Activated CD8-positive, alpha-beta memory T cell treated with anti-CD3 and anti-CD28 coated beads for 1 hour (primary cell): Measurements from ENCODE around the gene CDC5L.

Source experiments
- DNase-seq, 2 donors: peaks; one replicate each; pipeline ENCODE4 v3.0.0-alpha.2; 2020; ENCODE audit warnings: low read depth in 1 of 2; ENCODE audit errors: extremely low read depth in 1 of 2

Gene CDC5L

DNA sequence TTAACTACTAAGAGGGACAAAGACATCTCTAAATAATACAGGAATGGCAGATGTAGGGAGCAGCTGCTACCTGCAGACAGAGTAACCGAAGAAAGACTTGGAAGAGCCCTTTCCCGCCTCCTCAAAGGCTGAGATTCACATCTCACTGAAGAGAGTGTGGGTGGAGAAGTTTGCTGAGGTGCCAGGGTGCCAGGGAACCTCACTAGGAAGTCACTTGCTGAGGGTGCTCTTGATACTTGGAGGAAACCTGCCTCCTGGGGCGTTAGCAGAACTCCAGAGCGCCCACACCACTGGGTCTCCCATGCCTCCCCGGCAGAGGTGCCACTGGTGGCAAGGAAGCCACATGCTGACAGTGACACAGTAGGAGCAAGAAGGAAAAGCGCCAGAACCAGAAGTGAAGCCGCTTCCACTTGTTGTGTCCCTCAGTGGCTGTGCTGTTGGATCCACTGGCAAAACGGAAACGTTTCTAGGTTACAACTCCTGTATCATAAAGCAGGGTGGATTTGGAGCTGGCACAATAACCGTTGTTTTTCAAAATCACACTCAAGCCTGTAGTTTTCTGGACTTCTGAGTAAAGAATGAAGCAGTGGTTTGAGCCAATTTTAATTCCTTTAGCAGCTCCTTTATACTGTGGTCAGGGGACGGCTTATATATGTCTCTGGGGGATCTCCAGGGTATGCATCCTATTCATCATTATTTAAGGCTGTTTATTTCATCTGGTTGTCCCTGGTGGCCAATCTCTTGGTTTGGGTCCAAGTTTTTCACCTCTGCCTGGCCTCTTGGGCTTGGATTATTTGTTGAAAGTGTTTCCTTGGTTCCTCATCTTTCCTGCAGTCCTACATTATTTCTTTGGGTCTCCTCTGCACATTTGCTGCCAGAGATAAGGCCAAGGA is 64.5 kb downstream of the CDC5L start:
- DNase-seq, result no peak

- DNase-seq, result no peak
These were observed 65.2 kb downstream of the CDC5L start for GRCh38 chr6:44452725-44453124.

DNA sequence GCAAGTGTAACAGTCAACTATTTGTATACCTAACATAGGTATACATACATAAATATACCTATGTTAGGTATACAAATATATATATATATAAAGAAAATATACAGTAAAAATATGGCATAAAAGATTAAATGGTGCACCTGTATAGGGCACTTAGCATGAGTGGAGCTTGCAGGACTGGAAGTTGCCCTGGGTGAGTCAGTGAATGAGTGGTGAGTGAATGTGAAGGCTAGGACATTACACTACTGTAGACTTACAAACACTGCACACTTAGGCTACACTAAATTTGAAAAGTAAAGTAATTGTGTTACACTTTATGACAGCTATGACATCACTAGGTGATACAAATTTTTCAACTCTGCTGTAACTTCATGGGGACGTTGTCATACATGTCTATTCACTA is 65.6 kb downstream of the CDC5L start:
- DNase-seq, result no peak

DNA sequence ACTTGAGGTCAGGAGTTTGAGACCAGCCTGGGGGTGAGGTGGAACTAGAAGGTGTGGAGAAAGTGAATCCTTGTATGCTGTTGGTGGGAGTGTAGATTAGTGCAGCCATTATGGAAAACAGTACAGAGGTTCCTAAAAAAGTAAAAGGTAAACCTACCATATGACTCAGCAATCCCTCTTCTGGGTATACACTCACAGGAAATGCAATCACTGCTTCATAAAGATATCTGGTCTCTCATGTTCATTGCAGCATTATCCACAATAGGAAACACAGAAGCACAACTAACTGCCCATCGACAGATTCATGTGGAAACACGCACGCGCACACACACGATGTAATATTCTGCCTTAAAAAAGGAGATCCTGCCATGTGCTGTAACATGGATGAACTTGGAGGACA is 66.7 kb downstream of the CDC5L start:
- DNase-seq, result no peak

- DNase-seq, result no peak
These were observed 68.8 kb downstream of the CDC5L start for GRCh38 chr6:44456070-44456965.

GRCh38 chr6:44456966-44457292 is 69.4 kb downstream of the CDC5L start:
- no peak for DNase-seq

DNA sequence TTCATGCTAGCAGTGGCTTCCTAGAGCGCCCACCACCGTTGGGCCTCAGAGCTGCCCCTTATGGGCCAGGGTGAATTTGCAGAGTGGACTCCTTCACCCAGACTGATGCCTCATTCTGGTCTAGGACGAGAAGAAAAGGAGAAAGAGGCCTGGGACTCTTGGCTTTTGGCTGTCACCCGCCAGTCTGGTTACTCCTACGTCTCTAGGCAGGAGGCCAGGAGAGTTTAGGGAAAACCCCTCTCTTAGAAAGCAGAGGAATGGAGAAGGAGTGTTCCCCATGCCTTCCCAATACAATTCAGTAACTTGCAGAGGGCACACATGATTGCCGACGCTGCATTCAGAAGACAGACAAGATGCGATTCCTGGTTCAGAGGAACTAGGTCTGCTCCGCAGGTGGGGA is 70.1 kb downstream of the CDC5L start:
- no peak for DNase-seq

GRCh38 chr6:44458551-44458950 is 71.0 kb downstream of the CDC5L start:
- DNase-seq, result no peak

DNA sequence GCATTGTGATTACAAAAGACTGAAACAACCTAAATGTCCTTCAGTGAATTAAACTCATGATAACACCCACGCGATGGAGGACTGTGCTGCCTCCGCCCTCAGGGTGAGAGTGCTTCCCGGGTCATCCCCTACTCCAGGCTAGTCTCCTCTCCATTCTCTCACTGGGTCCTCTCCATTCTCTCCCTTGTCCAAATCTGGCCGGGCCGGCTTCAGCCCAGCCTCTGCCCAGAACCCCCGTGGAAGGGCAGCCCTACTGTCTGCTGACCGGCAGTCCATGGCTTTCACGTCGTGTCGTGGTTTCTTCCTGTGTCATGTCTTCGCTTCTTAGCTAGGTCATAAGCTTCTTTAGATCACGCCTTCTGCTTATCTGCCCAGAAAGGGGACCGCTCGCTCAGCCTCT is 74.8 kb downstream of the CDC5L start:
- DNase-seq, result no peak

- DNase-seq, result no peak
These were observed 75.6 kb downstream of the CDC5L start for GRCh38 chr6:44462797-44463727.

- no peak for DNase-seq
These were observed 76.4 kb downstream of the CDC5L start for GRCh38 chr6:44463728-44464450.

DNA sequence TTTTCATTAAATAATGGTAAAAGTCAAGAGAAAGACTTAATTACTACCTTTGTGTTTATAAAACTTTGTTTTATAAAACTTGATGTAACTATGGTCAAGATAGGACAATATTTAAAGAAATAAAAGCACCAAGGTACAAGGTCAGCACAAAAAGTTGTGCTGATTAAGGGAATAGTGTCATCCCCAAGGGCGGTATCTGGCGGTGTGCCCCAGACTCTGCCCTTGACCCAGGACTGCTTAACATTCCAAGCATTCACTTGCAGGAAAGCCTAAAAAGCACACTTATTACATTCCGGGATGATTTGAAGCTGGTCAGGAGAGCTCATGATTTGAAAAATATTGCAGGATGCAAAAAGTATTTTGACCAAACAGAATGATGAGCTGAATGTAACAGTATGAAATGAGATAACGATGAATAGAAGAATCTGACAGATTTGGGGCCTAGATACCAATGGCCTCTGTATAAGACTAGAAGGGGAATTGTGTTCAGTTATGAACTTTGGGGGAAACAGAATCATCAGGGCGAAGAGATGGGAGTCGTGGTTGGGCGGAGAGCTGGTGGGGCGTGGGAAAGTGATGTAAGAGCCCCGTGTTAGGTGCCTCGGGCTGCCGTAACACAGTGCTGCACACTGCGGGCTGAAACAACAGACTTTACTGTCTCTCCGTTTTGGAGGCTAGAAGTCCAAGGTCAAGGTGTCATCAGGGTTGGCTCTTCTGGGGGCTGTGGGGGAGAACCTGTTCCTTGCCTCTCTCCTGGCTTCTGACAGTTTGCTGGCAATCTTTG is 77.2 kb downstream of the CDC5L start:
- no peak for DNase-seq

DNA sequence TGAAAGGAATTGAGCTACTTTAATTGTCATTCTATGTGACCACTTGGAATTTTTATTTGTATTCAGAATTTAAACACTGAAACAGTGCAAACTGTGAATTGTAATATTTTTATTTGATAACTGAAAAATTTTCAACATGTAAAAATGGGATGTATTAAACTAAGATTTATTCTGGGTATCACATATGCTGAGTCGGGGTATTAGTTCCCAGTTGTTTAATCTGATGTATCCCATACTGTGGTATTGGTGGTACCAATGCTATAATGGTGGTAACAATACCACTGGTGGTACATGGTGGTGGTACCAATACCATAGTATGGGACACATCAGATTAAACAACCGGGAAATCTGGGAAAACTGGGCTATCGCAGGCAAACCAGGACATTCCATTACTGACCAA is 79.4 kb downstream of the CDC5L start:
- no peak for DNase-seq

DNA sequence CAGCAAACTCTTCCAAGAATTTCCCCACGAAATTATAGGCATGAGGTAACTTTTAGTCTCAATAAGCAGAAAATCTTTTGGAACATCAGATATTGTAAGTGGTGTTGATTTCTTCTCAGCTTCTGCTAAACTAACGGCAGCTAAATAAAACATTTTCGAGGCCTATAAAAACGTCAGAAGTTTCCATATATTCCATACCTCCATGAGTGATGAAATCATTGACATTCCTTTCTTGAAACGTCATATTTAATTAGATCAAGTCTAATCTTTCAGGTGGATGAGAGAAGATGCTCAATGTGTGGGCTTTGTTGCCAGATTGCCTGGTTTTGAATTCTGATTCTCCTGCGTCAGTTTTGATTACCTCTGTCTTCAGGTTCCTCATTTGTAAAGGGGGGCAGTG is 81.3 kb downstream of the CDC5L start:
- no peak for DNase-seq

DNA sequence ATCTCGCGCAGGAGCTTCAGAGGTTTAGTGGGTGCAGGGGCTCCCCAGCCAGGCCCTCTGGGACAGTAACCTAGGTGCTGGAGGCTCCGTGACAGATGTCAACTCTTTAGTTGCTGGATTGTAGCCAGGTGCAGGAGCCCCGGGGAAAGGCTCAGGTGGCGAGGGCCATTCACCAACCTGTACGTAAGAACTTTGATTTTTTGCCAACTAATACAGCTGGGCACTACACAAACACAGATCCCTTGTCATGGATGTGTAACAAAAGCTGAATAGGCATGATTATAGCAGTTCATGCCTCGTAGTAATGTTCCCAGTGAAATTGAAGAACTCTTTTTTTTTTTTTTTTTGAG is 82.6 kb downstream of the CDC5L start:
- no peak for DNase-seq

GRCh38 chr6:44470746-44471145 is 83.2 kb downstream of the CDC5L start:
- DNase-seq, result no peak

DNA sequence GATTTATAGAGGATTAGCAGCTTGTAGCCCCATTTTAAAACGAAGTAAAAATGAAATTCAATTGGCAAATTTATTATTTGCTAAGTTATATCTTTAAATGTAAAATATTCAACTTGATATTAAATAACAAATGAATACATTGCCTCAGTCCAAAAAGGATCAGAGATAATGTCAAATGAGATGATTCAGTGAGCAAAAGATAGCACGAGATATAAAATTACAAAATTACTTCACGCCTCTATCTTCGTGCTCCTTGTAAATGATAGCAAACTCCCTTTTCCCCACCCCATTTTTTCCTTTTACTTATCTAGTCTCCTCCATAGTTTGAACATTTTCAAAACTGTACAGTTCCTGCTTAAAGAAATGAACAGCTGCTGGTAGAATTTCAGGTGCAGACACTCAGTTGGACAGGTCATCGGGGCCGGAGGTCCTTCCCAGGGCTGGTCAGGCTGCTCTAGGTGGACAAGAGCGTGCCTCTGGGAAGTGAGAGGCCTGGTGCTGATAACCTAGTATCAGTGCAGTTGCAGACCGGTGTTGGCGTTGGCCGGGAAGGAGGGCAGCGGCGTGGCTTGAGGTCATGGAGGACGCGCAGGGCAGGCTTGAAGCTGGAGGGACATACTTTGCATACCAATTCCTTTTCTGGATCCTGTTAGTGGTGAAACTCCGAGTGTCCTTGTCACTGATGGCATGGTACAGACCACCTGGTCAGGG is 83.9 kb downstream of the CDC5L start:
- no peak for DNase-seq

GRCh38 chr6:44472250-44472945 is 84.9 kb downstream of the CDC5L start:
- no peak for DNase-seq
